Kidney (tissue), 14 donors: ENCODE results near the gene CYP19A1. TPM values are rescaled to one million over a fixed set of nuclear protein-coding genes. Genes with fewer than 3 reads are reported as not detected.

ENCODE experiments used
- DNase-seq, 5 donors: peaks; one replicate each; pipeline ENCODE4 v3.0.0-alpha.2; 2013 to 2020
- FAIRE-seq: peaks from 2 replicates; lab custom pipeline; 2012; peaks lifted over from hg19 to GRCh38; lab: Jason Lieb, UNC
- H3K27ac ChIP-seq, 2 donors: one replicate each; pipeline ENCODE4 v1.7.0; 2013; ENCODE audit warnings: low read depth in 2 of 2, low read length in 2 of 2, inconsistent platforms in 1 of 2
- H3K27me3 ChIP-seq: one replicate; pipeline ENCODE4 v1.7.1; 2013; ENCODE audit warnings: low read length, inconsistent platforms; ENCODE audit not compliant: control insufficient read depth, insufficient read depth
- H3K36me3 ChIP-seq, 3 donors: one replicate each; pipeline versions ENCODE4 v1.7.0 to v1.7.1; 2013; ENCODE audit warnings: low read length in 3 of 3, control low read depth in 1 of 3, inconsistent platforms in 1 of 3; ENCODE audit not compliant: insufficient read depth in 3 of 3, control insufficient read depth in 2 of 3
- H3K4me1 ChIP-seq, 3 donors: one replicate each; pipeline versions ENCODE4 v1.7.0 to v1.7.1; 2013; ENCODE audit warnings: low read length in 3 of 3, inconsistent platforms in 1 of 3, low read depth in 1 of 3; ENCODE audit not compliant: control insufficient read depth in 2 of 3, insufficient read depth in 2 of 3
- H3K4me3 ChIP-seq, 3 donors: one replicate each; pipeline versions ENCODE4 v1.7.0 to v1.8.1; 2013; ENCODE audit warnings: low read length in 3 of 3, control low read depth in 1 of 3, inconsistent platforms in 1 of 3
- H3K9ac ChIP-seq, 3 donors: one replicate each; pipeline versions ENCODE4 v1.7.0 to v1.7.1; 2013; ENCODE audit warnings: low read length in 3 of 3, control low read depth in 1 of 3, inconsistent platforms in 1 of 3
- H3K9me3 ChIP-seq, 3 donors: one replicate each; pipeline versions ENCODE4 v1.7.0 to v1.7.1; 2013; ENCODE audit warnings: low read length in 3 of 3, control low read depth in 1 of 3, inconsistent platforms in 1 of 3; ENCODE audit not compliant: control insufficient read depth in 2 of 3, insufficient read depth in 1 of 3
- CTCF ChIP-seq: IDR thresholded peaks from 3 replicates; pipeline ENCODE4 v1.5.1; 2012; ENCODE audit warnings: mild to moderate bottlenecking, moderate library complexity, borderline replicate concordance; ENCODE audit not compliant: insufficient read depth; ENCODE audit errors: extremely low read depth
- intact Hi-C: fragments of 100-400 bp; cut with DNase I; formaldehyde crosslinking; loops from one replicate; pipeline ENCODE4 v1.11.1; 2022
- polyA plus RNA-seq: library from polyadenylated mRNA; stranded (reverse); fragments of 350-450 nt; fragmentation: Illumina TruSeq; extraction: RNeasy Lipid Tissue Mini Kit (QIAGEN cat#74804); gene quantifications from one replicate; pipeline ENCODE4 v1.2.3, GENCODE V29; 2014; ENCODE audit warnings: low read depth, low replicate concordance; ENCODE audit not compliant: insufficient read depth
- total RNA-seq: library from RNA; stranded (reverse); fragmentation: NEBNext Ultra II Directional; extraction: Animal tissue kit (Norgen Biotek cat#: 25700); gene quantifications from one replicate; pipeline ENCODE4 v1.2.1, GENCODE V29; 2021
- donor health status: control.
- donor health status: control.
- donor health status: control.
- donor health status: control.
- donor health status: control.
- donor health status: DM: yes; HTN: yes; CAD: no.
- donor health status: Normal renal cell carcinoma (clear cell type).

The CYP19A1 gene
- total and polyA plus RNA-seq, 2 donors from 2014 or later, result 0.50 TPM; not detected in 1

- Histone ChIP-seq H3K4me1 (no peaks in the 10 kb centered on the region), H3K36me3 (no peaks in the 10 kb centered on the region), H3K9ac (no peak overlapping the region), H3K9me3 (no peaks in the 10 kb centered on the region), H3K4me3 (no peak overlapping the region), H3K27ac (no peak overlapping the region), H3K27me3 (no peaks in the 10 kb centered on the region)
- intact Hi-C loops, result no loop called here
- no peak for TF ChIP-seq CTCF
- FAIRE-seq (no peak), DNase-seq (no peak)
Measured at GRCh38 chr15:51307811-51308210, 30.6 kb downstream of the CYP19A1 start.

- no peaks in the 10 kb centered on the region for H3K36me3 ChIP-seq
- FAIRE-seq (no peak), DNase-seq (no peak)
- H3K27ac ChIP-seq, result no peak overlapping the region
- H3K4me3 ChIP-seq, result no peak overlapping the region
- intact Hi-C loops, result no loop called here
- H3K9ac ChIP-seq, result no peak overlapping the region
- no peak for TF ChIP-seq CTCF
- H3K9me3 ChIP-seq, result no peaks in the 10 kb centered on the region
- H3K27me3 ChIP-seq, result no peaks in the 10 kb centered on the region
- no peaks in the 10 kb centered on the region for H3K4me1 ChIP-seq
Measured at GRCh38 chr15:51307325-51307724, 31.1 kb downstream of the CYP19A1 start.

GRCh38 chr15:51303462-51303980 lies 34.9 kb downstream of the CYP19A1 start:
- intact Hi-C loops, result no loop called here

More at GRCh38 chr15:51303462-51303980, 34.9 kb downstream of the CYP19A1 start:
- DNase-seq (no peak), FAIRE-seq (no peak)
- Histone ChIP-seq H3K36me3 (no peaks in the 10 kb centered on the region), H3K27me3 (no peaks in the 10 kb centered on the region), H3K27ac (no peak overlapping the region), H3K9me3 (no peaks in the 10 kb centered on the region), H3K4me1 (peaks cover 0 to 4% (median 0%) of the 10 kb centered on the region in 3 donors), H3K9ac (no peak overlapping the region), H3K4me3 (no peak overlapping the region)
- no peak for TF ChIP-seq CTCF
